CD4-positive, alpha-beta memory T cell (primary cell): ENCODE data around the gene SVOPL. TPM values are rescaled to one million over a fixed set of nuclear protein-coding genes. Genes with fewer than 3 reads are reported as not detected.

ENCODE experiments used
- CTCF ChIA-PET: fragments of 350-600 bp; sonication (Branson Sonifier 250); formaldehyde crosslinking; loops from one replicate; lab custom pipeline; 2021; ENCODE audit warnings: inconsistent platforms; ENCODE audit not compliant: partially characterized antibody; lab: Charles Lee
- POLR2A ChIA-PET: fragments of 350-600 bp; sonication (Branson Sonifier 250); formaldehyde crosslinking; loops from one replicate; lab custom pipeline; 2021; ENCODE audit not compliant: partially characterized antibody; lab: Charles Lee
- DNase-seq, 5 donors: peaks; one replicate each; pipeline versions ENCODE4 v3.0.0 to v3.0.0-alpha.2; 2020 to 2022; ENCODE audit warnings: mixed read lengths in 1 of 5
- H3K27ac ChIP-seq: one replicate; pipeline ENCODE4 v1.7.0; 2013; ENCODE audit warnings: low read depth, low read length
- H3K27me3 ChIP-seq: 2 replicates; pipeline ENCODE4 v1.7.0; 2013; ENCODE audit warnings: mild to moderate bottlenecking, low read length, moderate library complexity; ENCODE audit not compliant: insufficient read depth
- H3K36me3 ChIP-seq: 2 replicates; pipeline ENCODE4 v1.7.0; 2013; ENCODE audit warnings: mild to moderate bottlenecking, low read length, moderate library complexity; ENCODE audit not compliant: insufficient read depth
- H3K4me1 ChIP-seq: 2 replicates; pipeline ENCODE4 v1.7.0; 2013; ENCODE audit warnings: mild to moderate bottlenecking, low read length, moderate library complexity; ENCODE audit not compliant: insufficient read depth
- H3K4me3 ChIP-seq, 2 donors: one replicate each; pipeline ENCODE4 v1.7.0; 2013; ENCODE audit warnings: low read length in 2 of 2, mild to moderate bottlenecking in 1 of 2
- H3K9me3 ChIP-seq, 2 donors: one replicate each; pipeline ENCODE4 v1.7.0; 2013; ENCODE audit warnings: low read length in 2 of 2, control low read depth in 1 of 2; ENCODE audit not compliant: control insufficient read depth in 1 of 2
- H3K27ac Mint-ChIP-seq, 7 donors: one replicate each; pipeline ENCODE4 v1.8.0; 2020 to 2021; ENCODE audit warnings: mixed read lengths in 7 of 7, mild to moderate bottlenecking in 6 of 7, inconsistent platforms in 3 of 7, moderate library complexity in 3 of 7
- H3K27me3 Mint-ChIP-seq, 2 donors: one replicate each; pipeline ENCODE4 v1.8.0; 2020 to 2021; ENCODE audit warnings: mixed read lengths in 2 of 2
- H3K36me3 Mint-ChIP-seq, 2 donors: one replicate each; pipeline ENCODE4 v1.8.0; 2020 to 2021; ENCODE audit warnings: mixed read lengths in 2 of 2, inconsistent platforms in 1 of 2, mild to moderate bottlenecking in 1 of 2
- H3K4me1 Mint-ChIP-seq, 4 donors: one replicate each; pipeline ENCODE4 v1.8.0; 2020 to 2021; ENCODE audit warnings: mixed read lengths in 4 of 4, mild to moderate bottlenecking in 1 of 4
- H3K4me3 Mint-ChIP-seq, 8 donors: one replicate each; pipeline ENCODE4 v1.8.0; 2020 to 2021; ENCODE audit warnings: mixed read lengths in 8 of 8, mild to moderate bottlenecking in 7 of 8, moderate library complexity in 6 of 8, inconsistent platforms in 3 of 8
- H3K9me3 Mint-ChIP-seq, 8 donors: one replicate each; pipeline ENCODE4 v1.8.0; 2020 to 2021; ENCODE audit warnings: mixed read lengths in 8 of 8, mild to moderate bottlenecking in 5 of 8, inconsistent platforms in 3 of 8, moderate library complexity in 1 of 8
- intact Hi-C: fragments of 100-400 bp; cut with micrococcal nuclease; formaldehyde crosslinking; loops from one replicate; pipeline ENCODE4 v1.15.1; 2023
- polyA plus RNA-seq, 2 donors: library from polyadenylated mRNA; unstranded; fragments of 300-500 nt; fragmentation: Illumina TruSeq; gene quantifications; one replicate each; pipeline ENCODE4 v1.2.3, GENCODE V29; 2021
- total RNA-seq, 2 experiments: library from RNA; stranded (reverse); gene quantifications; one replicate each; pipeline ENCODE4 v1.2.3, GENCODE V29; 2021

SVOPL gene
- total and polyA plus RNA-seq, 4 experiments from 2014 or later: not detected

DNA sequence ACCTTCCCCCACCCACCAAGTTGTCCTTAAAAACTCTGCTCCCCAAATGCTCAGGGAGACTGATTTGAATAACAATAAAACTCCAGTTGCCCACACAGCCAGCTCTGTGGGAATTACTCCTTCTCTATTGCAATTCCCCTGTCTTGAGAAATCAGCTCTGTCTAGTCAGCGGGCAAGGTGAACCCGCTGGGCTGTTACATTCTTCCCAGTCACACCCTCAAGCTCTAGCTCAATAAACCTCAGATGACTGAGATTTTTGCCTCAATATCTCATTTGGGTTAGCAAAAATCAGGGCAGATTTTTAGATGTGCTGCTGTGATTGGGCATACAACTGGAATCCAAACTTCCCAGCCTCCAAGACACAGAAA lies 32.9 kb downstream of the SVOPL start:
- H3K4me3 Mint-ChIP-seq: no peak overlapping the region
- POLR2A ChIA-PET: no interaction called here
- peaks cover 0 to 8% (median 5%) of the 10 kb centered on the region in 4 donors for H3K4me1 Mint-ChIP-seq
- Histone ChIP-seq H3K36me3 (no peaks in the 10 kb centered on the region), H3K9me3 (no peaks in the 10 kb centered on the region), H3K27me3 (no peaks in the 10 kb centered on the region), H3K27ac (no peak overlapping the region), H3K4me3 (no peak overlapping the region), H3K4me1 (no peaks in the 10 kb centered on the region)
- peaks cover 12 to 31% of the 10 kb centered on the region in 2 donors for H3K27me3 Mint-ChIP-seq
- H3K9me3 Mint-ChIP-seq: peaks cover 0 to 2% (median 0%) of the 10 kb centered on the region in 8 donors
- no peak for DNase-seq
- intact Hi-C loops: no loop called here
- H3K36me3 Mint-ChIP-seq: no peaks in the 10 kb centered on the region
- H3K27ac Mint-ChIP-seq: no peak overlapping the region
- CTCF ChIA-PET: no interaction called here

DNA sequence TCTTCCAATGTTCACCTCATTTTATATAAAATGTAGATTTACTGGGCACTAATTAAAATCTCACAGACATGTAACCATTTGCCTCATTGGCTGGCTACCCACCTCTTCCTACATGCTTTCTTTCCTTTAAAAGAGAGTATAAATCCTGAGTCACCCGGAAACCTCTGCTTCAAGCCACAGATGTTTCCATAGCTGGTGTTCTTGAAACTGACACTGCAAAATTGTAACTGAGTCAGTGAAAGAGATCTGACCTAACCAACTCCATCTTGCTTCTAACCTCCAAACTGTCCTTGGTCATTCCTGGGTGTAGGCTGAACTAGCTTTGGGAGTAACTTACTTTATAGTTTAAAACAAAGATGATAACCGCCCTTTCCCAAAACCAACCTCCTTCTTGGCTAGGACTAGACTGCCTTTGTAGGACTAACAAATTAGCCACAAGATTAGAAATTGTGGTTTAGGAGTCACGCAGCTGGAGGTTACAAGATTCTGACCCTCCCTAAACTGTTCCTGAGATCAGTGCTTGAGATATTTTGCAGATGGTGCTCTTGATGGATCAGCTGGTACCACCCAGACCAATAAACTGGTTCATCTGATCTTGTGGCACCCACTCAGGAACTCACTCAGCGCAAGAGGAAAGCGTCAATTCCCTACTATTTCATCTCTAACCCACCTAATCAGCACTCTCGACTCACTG lies 33.5 kb downstream of the SVOPL start:
- H3K4me1 ChIP-seq: no peaks in the 10 kb centered on the region
- peaks cover 0 to 2% (median 0%) of the 10 kb centered on the region in 8 donors for H3K9me3 Mint-ChIP-seq
- no peak overlapping the region for H3K27ac ChIP-seq
- CTCF ChIA-PET: no interaction called here
- H3K4me3 Mint-ChIP-seq: no peak overlapping the region
- no peaks in the 10 kb centered on the region for H3K36me3 ChIP-seq
- no peaks in the 10 kb centered on the region for H3K36me3 Mint-ChIP-seq
- H3K4me3 ChIP-seq: no peak overlapping the region
- intact Hi-C loops: no loop called here
- H3K4me1 Mint-ChIP-seq: peaks cover 0 to 8% (median 5%) of the 10 kb centered on the region in 4 donors
- H3K27me3 Mint-ChIP-seq: peaks cover 15 to 33% of the 10 kb centered on the region in 2 donors
- DNase-seq: no peak
- POLR2A ChIA-PET: no interaction called here
- H3K9me3 ChIP-seq: no peaks in the 10 kb centered on the region
- H3K27me3 ChIP-seq: no peaks in the 10 kb centered on the region
- H3K27ac Mint-ChIP-seq: no peak overlapping the region

DNA sequence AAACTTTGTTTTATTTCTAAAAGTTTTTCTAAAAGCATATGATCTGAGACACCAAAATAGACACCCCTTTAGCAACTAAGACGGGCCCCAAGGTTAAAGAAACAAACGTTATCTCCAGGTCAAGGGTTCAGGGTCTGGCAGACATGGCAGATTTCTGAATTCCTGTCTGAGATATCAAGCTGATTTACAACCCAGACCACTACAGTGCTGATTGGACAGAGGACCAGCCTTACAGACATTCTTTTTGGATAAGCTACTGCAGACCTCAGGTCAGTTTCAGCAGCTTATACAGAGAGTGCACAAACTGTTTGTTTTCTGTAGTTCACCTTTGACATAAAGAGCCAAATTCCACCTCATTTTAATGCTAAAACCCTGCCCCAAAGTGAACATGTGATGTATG lies 34.8 kb downstream of the SVOPL start:
- no peak for DNase-seq
- H3K27me3 Mint-ChIP-seq: peaks cover 17 to 40% of the 10 kb centered on the region in 2 donors
- POLR2A ChIA-PET: no interaction called here
- Histone ChIP-seq H3K36me3 (no peaks in the 10 kb centered on the region), H3K27me3 (no peaks in the 10 kb centered on the region), H3K4me3 (no peak overlapping the region), H3K4me1 (no peaks in the 10 kb centered on the region), H3K27ac (no peak overlapping the region), H3K9me3 (no peaks in the 10 kb centered on the region)
- CTCF ChIA-PET: interaction anchor here (0.6 to 0.8 kb wide), 2 partner anchors 20 to 226 kb away, joined by 3 read pairs; no protein-coding TSS in a partner anchor
- peaks cover 0 to 8% (median 5%) of the 10 kb centered on the region in 4 donors for H3K4me1 Mint-ChIP-seq
- H3K36me3 Mint-ChIP-seq: no peaks in the 10 kb centered on the region
- H3K27ac Mint-ChIP-seq: no peak overlapping the region
- H3K4me3 Mint-ChIP-seq: no peak overlapping the region
- intact Hi-C loops: no loop called here
- H3K9me3 Mint-ChIP-seq: peaks cover 0 to 2% (median 0%) of the 10 kb centered on the region in 8 donors

DNA sequence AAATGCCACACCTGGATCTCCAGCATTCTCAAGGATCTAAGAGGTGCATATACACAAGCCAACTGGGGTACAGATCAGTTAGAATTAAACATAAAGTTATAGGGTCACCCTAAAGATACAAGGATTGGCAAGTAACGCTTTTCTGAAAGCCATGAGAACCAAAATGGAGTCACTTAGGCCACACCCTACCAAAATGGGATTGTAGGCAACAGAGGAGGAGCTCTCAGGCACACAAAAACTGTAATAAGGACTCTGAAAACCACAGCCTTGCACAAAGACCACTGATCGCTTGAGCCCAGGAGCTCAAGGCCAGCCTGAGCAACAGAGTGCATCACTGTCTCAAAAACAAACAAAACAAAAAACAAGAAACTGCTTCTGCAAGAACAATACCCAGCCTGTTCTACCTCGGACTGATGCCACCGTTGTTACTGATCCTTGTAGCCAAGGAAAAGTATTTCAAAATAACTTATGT lies 35.5 kb downstream of the SVOPL start:
- Histone ChIP-seq H3K4me1 (no peaks in the 10 kb centered on the region), H3K27me3 (no peaks in the 10 kb centered on the region), H3K27ac (no peak overlapping the region), H3K36me3 (no peaks in the 10 kb centered on the region), H3K9me3 (no peaks in the 10 kb centered on the region), H3K4me3 (no peak overlapping the region)
- peaks cover 0 to 8% (median 5%) of the 10 kb centered on the region in 4 donors for H3K4me1 Mint-ChIP-seq
- no peak overlapping the region for H3K4me3 Mint-ChIP-seq
- ChIA-PET POLR2A (no interaction called here), CTCF (no interaction called here)
- peaks cover 0 to 2% (median 0%) of the 10 kb centered on the region in 8 donors for H3K9me3 Mint-ChIP-seq
- intact Hi-C loops: no loop called here
- H3K27ac Mint-ChIP-seq: no peak overlapping the region
- no peaks in the 10 kb centered on the region for H3K36me3 Mint-ChIP-seq
- peaks cover 17 to 41% of the 10 kb centered on the region in 2 donors for H3K27me3 Mint-ChIP-seq
- no peak for DNase-seq

DNA sequence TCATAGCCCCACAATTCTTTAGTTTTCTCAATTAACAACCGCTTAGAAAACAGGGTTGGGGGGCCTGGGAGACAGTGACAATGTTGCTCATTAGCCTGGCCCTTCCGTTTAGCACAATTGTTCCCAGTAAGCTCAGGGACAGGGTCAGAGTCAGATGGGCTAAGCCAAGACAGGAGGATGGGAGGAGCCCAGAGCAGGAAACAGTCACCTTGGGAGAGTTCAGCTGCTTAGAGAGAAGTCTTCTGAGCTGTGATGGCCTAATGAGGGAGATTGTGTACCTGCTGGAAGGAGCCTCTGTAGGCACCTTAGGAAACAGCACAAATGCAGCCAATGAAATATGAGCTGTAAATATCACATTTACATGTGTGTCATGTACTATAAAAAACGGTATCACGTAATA lies 35.9 kb downstream of the SVOPL start:
- Histone ChIP-seq H3K27ac (no peak overlapping the region), H3K9me3 (no peaks in the 10 kb centered on the region), H3K4me1 (no peaks in the 10 kb centered on the region), H3K36me3 (no peaks in the 10 kb centered on the region), H3K4me3 (no peak overlapping the region), H3K27me3 (no peaks in the 10 kb centered on the region)
- Mint-ChIP-seq H3K4me3 (peak overlapping the region in 2 of 8 donors; percentile 55 to 58), H3K36me3 (no peaks in the 10 kb centered on the region), H3K27me3 (peaks cover 17 to 40% of the 10 kb centered on the region in 2 donors), H3K27ac (no peak overlapping the region), H3K9me3 (peaks cover 0 to 2% (median 0%) of the 10 kb centered on the region in 8 donors), H3K4me1 (peaks cover 0 to 8% (median 5%) of the 10 kb centered on the region in 4 donors)
- CTCF ChIA-PET: interaction anchor here (0.6 kb wide), 1 partner anchor 581 kb away, joined by 3 read pairs; no protein-coding TSS in a partner anchor
- DNase-seq: no peak
- intact Hi-C loops: no loop called here
- POLR2A ChIA-PET: no interaction called here

DNA sequence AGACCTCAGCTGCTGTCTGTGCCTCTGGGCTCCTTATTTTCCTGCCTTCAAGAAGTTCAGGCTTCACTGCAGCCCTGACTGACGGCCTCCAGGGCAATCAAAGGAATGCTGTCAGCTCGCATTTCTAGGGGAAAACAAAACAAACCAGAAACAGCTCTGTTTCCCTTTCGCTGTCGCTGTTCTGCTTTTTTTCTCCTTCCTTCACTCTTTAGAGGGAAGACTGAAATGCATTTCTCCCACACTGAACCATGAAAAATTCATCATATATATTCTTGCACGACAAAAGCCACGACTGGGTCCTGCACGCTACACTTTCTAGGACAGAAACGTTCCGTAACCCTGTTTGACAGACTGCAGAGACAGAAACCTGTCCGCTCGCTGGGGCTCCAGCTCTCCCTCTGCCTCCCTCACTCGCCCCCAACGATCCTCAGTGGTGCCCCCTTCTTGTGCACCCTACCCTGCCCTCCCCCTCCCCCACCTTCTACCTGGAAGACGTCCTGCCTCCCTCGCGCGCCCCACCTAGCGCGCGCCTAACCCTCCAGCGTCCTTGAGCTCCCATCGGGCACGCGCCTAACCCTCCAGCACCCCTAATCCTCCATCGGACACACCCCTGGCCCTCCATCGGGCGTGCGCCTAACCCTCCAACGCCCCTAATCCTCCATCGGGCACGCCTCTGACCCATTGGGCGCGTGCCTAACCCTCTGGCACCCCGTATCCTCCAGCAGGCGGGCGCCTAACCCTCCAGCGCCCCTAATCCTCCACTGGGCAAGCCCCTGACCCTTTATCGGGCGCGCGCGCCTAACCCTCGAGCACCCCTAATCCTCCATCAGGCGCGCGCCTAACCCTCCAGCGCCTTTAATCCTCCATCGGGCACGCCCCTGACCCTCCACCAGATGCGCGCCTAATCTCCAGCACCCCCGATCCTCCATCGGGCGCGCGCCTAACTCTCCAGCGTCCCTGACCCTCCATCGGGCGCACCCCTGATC lies 37.1 kb downstream of the SVOPL start:
- Histone ChIP-seq H3K27me3 (no peaks in the 10 kb centered on the region), H3K27ac (no peak overlapping the region), H3K36me3 (no peaks in the 10 kb centered on the region), H3K4me3 (no peak overlapping the region), H3K9me3 (no peaks in the 10 kb centered on the region), H3K4me1 (no peaks in the 10 kb centered on the region)
- H3K27me3 Mint-ChIP-seq: peaks cover 15 to 43% of the 10 kb centered on the region in 2 donors
- CTCF ChIA-PET: interaction anchor here (0.8 kb wide), 1 partner anchor 13 kb away, joined by 5 read pairs; no protein-coding TSS in a partner anchor
- intact Hi-C loops: no loop called here
- no peak overlapping the region for H3K27ac Mint-ChIP-seq
- peaks cover 0 to 2% (median 0%) of the 10 kb centered on the region in 8 donors for H3K9me3 Mint-ChIP-seq
- POLR2A ChIA-PET: no interaction called here
- peak overlapping the region in 7 of 8 donors; percentile 10 to 71 (median 51) for H3K4me3 Mint-ChIP-seq
- H3K4me1 Mint-ChIP-seq: peaks cover 0 to 8% (median 5%) of the 10 kb centered on the region in 4 donors
- DNase-seq: no peak
- no peaks in the 10 kb centered on the region for H3K36me3 Mint-ChIP-seq

DNA sequence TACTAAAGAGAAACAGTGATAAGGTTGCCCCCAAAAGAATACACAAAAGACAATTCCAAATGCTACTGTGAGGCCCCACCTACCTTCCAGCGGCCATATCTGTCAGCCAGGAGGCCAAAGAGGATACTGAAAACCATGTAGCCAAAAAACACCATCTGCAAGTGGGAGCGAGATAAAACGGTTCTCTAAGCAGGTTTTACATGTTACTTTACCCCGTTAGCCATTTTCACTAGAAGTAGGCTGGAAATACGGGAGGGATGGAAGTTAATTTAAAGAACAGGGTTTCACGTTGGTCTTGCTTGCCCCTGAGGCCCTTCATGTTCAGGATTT lies 38.2 kb downstream of the SVOPL start:
- Mint-ChIP-seq H3K9me3 (peaks cover 0 to 2% (median 0%) of the 10 kb centered on the region in 8 donors), H3K27me3 (peaks cover 17 to 38% of the 10 kb centered on the region in 2 donors), H3K36me3 (no peaks in the 10 kb centered on the region), H3K27ac (no peak overlapping the region), H3K4me1 (peaks cover 0 to 8% (median 5%) of the 10 kb centered on the region in 4 donors), H3K4me3 (no peak overlapping the region)
- no peak overlapping the region for H3K27ac ChIP-seq
- no peaks in the 10 kb centered on the region for H3K27me3 ChIP-seq
- no peaks in the 10 kb centered on the region for H3K4me1 ChIP-seq
- DNase-seq: no peak
- no peaks in the 10 kb centered on the region for H3K36me3 ChIP-seq
- ChIA-PET POLR2A (no interaction called here), CTCF (no interaction called here)
- intact Hi-C loops: no loop called here
- no peak overlapping the region for H3K4me3 ChIP-seq
- H3K9me3 ChIP-seq: no peaks in the 10 kb centered on the region
